H9 (cell line): ENCODE results near the gene MTCH1. TPM values are rescaled to one million over a fixed set of nuclear protein-coding genes. Genes with fewer than 3 reads are reported as not detected.

Experiments
- DNase-seq: peaks from one replicate; pipeline ENCODE4 v3.0.0-alpha.2; 2017
- H2AFZ ChIP-seq: one replicate; pipeline ENCODE4 v1.6.1; 2013; ENCODE audit warnings: mild to moderate bottlenecking, low read length, control low read depth, moderate library complexity
- H2AK5ac ChIP-seq: 2 replicates; pipeline ENCODE4 v1.6.1; 2013; ENCODE audit warnings: low read length, control low read depth, mixed read lengths; ENCODE audit not compliant: insufficient read length
- H2BK120ac ChIP-seq: one replicate; pipeline ENCODE4 v1.6.1; 2013; ENCODE audit warnings: low read depth, mild to moderate bottlenecking, low read length, control low read depth, inconsistent platforms; ENCODE audit not compliant: poor library complexity, severe bottlenecking
- H2BK12ac ChIP-seq: 2 replicates; pipeline ENCODE4 v1.6.1; 2013; ENCODE audit warnings: low read length, control low read depth, mixed read lengths, low read depth; ENCODE audit not compliant: insufficient read length
- H2BK15ac ChIP-seq: 2 replicates; pipeline ENCODE4 v1.6.1; 2013; ENCODE audit warnings: low read depth, low read length, control low read depth
- H2BK20ac ChIP-seq: one replicate; pipeline ENCODE4 v1.6.1; 2013; ENCODE audit warnings: low read depth, mild to moderate bottlenecking, low read length, control low read depth, inconsistent platforms; ENCODE audit not compliant: poor library complexity, severe bottlenecking
- H2BK5ac ChIP-seq: 2 replicates; pipeline ENCODE4 v1.6.1; 2013; ENCODE audit warnings: low read length, control low read depth, mixed read lengths; ENCODE audit not compliant: insufficient read length
- H3K14ac ChIP-seq: 2 replicates; pipeline ENCODE4 v1.6.1; 2013; ENCODE audit warnings: low read length, control low read depth; ENCODE audit not compliant: insufficient read depth
- H3K18ac ChIP-seq: 2 replicates; pipeline ENCODE4 v1.6.1; 2013; ENCODE audit warnings: low read depth, mild to moderate bottlenecking, mixed read lengths, low read length, control low read depth; ENCODE audit not compliant: insufficient read length
- H3K23ac ChIP-seq: 2 replicates; pipeline ENCODE4 v1.6.1; 2013; ENCODE audit warnings: low read length, control low read depth, mixed read lengths, low read depth; ENCODE audit not compliant: insufficient read length
- H3K23me2 ChIP-seq: 2 replicates; pipeline ENCODE4 v1.6.1; 2013; ENCODE audit warnings: low read depth, mild to moderate bottlenecking, mixed read lengths, low read length, control low read depth; ENCODE audit not compliant: insufficient read length, poor library complexity, severe bottlenecking
- H3K27ac ChIP-seq: 2 replicates; pipeline ENCODE4 v1.5.1; 2013; ENCODE audit warnings: low read length, control low read depth, mixed read lengths, low read depth; ENCODE audit not compliant: insufficient read length
- H3K27me3 ChIP-seq: 2 replicates; pipeline ENCODE4 v1.6.1; 2013; ENCODE audit warnings: low read length, control low read depth, inconsistent platforms; ENCODE audit not compliant: insufficient read depth
- H3K4ac ChIP-seq: 2 replicates; pipeline ENCODE4 v1.6.1; 2013; ENCODE audit warnings: low read depth, mild to moderate bottlenecking, control low read depth, inconsistent platforms, low read length, moderate library complexity
- H3K4me1 ChIP-seq: 2 replicates; pipeline ENCODE4 v1.6.1; 2013; ENCODE audit warnings: low read length, control low read depth, inconsistent platforms; ENCODE audit not compliant: insufficient read depth
- H3K4me2 ChIP-seq: 2 replicates; pipeline ENCODE4 v1.6.1; 2013; ENCODE audit warnings: low read length, control low read depth, mixed read lengths; ENCODE audit not compliant: insufficient read length, insufficient read depth
- H3K56ac ChIP-seq: 2 replicates; pipeline ENCODE4 v1.6.1; 2013; ENCODE audit warnings: low read depth, mild to moderate bottlenecking, mixed read lengths, low read length, control low read depth; ENCODE audit not compliant: insufficient read length
- H3K79me1 ChIP-seq: 2 replicates; pipeline ENCODE4 v1.6.1; 2013; ENCODE audit warnings: low read depth, mild to moderate bottlenecking, moderate library complexity, low read length, control low read depth, inconsistent platforms; ENCODE audit not compliant: insufficient read depth, poor library complexity, severe bottlenecking
- H3K79me2 ChIP-seq: 2 replicates; pipeline ENCODE4 v1.6.1; 2013; ENCODE audit warnings: low read length, control low read depth, inconsistent platforms; ENCODE audit not compliant: insufficient read depth
- H3K9ac ChIP-seq: 2 replicates; pipeline ENCODE4 v1.6.1; 2013; ENCODE audit warnings: low read length, control low read depth, mixed read lengths; ENCODE audit not compliant: insufficient read length; ENCODE audit errors: extremely low read depth
- H3K9me3 ChIP-seq: one replicate; pipeline ENCODE4 v1.6.1; 2013; ENCODE audit warnings: low read depth, low read length, inconsistent platforms; ENCODE audit not compliant: control insufficient read depth
- H3T11ph ChIP-seq: one replicate; pipeline ENCODE4 v1.6.1; 2013; ENCODE audit warnings: mild to moderate bottlenecking, low read length, control low read depth, inconsistent platforms
- H4K20me1 ChIP-seq: one replicate; pipeline ENCODE4 v1.6.1; 2013; ENCODE audit not compliant: control insufficient read depth, insufficient read length, insufficient read depth
- H4K5ac ChIP-seq: 2 replicates; pipeline ENCODE4 v1.6.1; 2013; ENCODE audit warnings: low read depth, mild to moderate bottlenecking, mixed read lengths, low read length, control low read depth; ENCODE audit not compliant: insufficient read length
- H4K8ac ChIP-seq: replicated peaks from 2 replicates; pipeline ENCODE4 v1.6.1; 2013; ENCODE audit warnings: low read length, control low read depth, mixed read lengths, low read depth; ENCODE audit not compliant: insufficient read length
- H4K91ac ChIP-seq: 2 replicates; pipeline ENCODE4 v1.6.1; 2013; ENCODE audit warnings: low read depth, mild to moderate bottlenecking, moderate library complexity, mixed read lengths, low read length, control low read depth; ENCODE audit not compliant: insufficient read length
- H3K27ac Mint-ChIP-seq, 3 experiments: 2 replicates in 2 of 3; 3 replicates in 1 of 3; pipeline ENCODE4 v1.8.0; 2020 to 2021; ENCODE audit warnings: mixed read lengths in 3 of 3, mild to moderate bottlenecking in 1 of 3, moderate library complexity in 1 of 3
- H3K27me3 Mint-ChIP-seq: 2 replicates; pipeline ENCODE4 v1.8.0; 2021; ENCODE audit warnings: low read depth, mild to moderate bottlenecking, moderate library complexity, mixed read lengths
- H3K36me3 Mint-ChIP-seq, 3 experiments: 2 replicates in 2 of 3; 3 replicates in 1 of 3; pipeline ENCODE4 v1.8.0; 2020 to 2021; ENCODE audit warnings: low read depth in 3 of 3, mixed read lengths in 3 of 3; ENCODE audit not compliant: insufficient read depth in 1 of 3
- H3K4me1 Mint-ChIP-seq, 2 experiments: 2 replicates each; pipeline ENCODE4 v1.8.0; 2020; ENCODE audit warnings: mixed read lengths in 2 of 2
- H3K4me3 Mint-ChIP-seq, 2 experiments: 2 replicates in 1 of 2; 3 replicates in 1 of 2; pipeline ENCODE4 v1.8.0; 2020 to 2021; ENCODE audit warnings: mild to moderate bottlenecking in 2 of 2, mixed read lengths in 2 of 2, moderate library complexity in 1 of 2
- H3K9me3 Mint-ChIP-seq, 2 experiments: 2 replicates in 1 of 2; 3 replicates in 1 of 2; pipeline ENCODE4 v1.8.0; 2020; ENCODE audit warnings: mild to moderate bottlenecking in 2 of 2, mixed read lengths in 2 of 2, moderate library complexity in 1 of 2
- CTCF ChIP-seq: fragments of 200-600 bp; sonication (generic); conservative IDR thresholded peaks from 3 replicates; pipeline ENCODE4 v1.8.0; 2021; ENCODE audit warnings: antibody characterized with exemption, mild to moderate bottlenecking
- WGBS: extraction: QIAGEN DNeasy Blood & Tissue Kit; methylation state at CpG from one replicate; pipeline ENCODE4 v1.1.7; 2013; ENCODE audit warnings: missing lambda C conversion rate, low lambda C conversion rate, mixed read lengths; ENCODE audit not compliant: insufficient read length; ENCODE audit errors: extremely low coverage; 5-methylcytosine and 5-hydroxymethylcytosine counted together
- total RNA-seq: library from RNA; stranded (reverse); gene quantifications from 2 replicates; pipeline ENCODE4 v1.2.1, GENCODE V29; 2021

MTCH1 gene
- total RNA-seq, 1 experiment from 2014 or later = 200 TPM

GRCh38 chr6:36998723-36999038 lies 12.7 kb upstream of the MTCH1 start:
- H3K23ac ChIP-seq = no peak overlapping the region
- H3K27me3 ChIP-seq = no peaks in the 10 kb centered on the region
- H3K9me3 Mint-ChIP-seq = no peaks in the 10 kb centered on the region
- no peaks in the 10 kb centered on the region for H3K79me1 ChIP-seq
- no peaks in the 10 kb centered on the region for H3K79me2 ChIP-seq
- WGBS = no CpG with 5 or more reads among the region's 8 CpGs
- H3K23me2 ChIP-seq = no peaks in the 10 kb centered on the region
- H3K4me1 ChIP-seq = no peaks in the 10 kb centered on the region; the same call in 1 of the 2 replicates
- no peak overlapping the region for H4K91ac ChIP-seq
- no peak overlapping the region for H2AFZ ChIP-seq
- H3K27me3 Mint-ChIP-seq = peaks cover 6% of the 10 kb centered on the region
- H4K20me1 ChIP-seq = no peaks in the 10 kb centered on the region
- no peak overlapping the region for H3K27ac ChIP-seq
- H3K4me1 Mint-ChIP-seq = peaks cover 8 to 29% of the 10 kb centered on the region in 2 experiments; a peak in 3 of 4 replicates
- H4K5ac ChIP-seq = no peak overlapping the region
- H3T11ph ChIP-seq = no peak overlapping the region
- no peak overlapping the region for H4K8ac ChIP-seq
- no peak overlapping the region for H3K56ac ChIP-seq
- no peak overlapping the region for H2BK5ac ChIP-seq
- no peak overlapping the region for H3K14ac ChIP-seq
- H3K18ac ChIP-seq = no peak overlapping the region
- DNase-seq = no peak
- no peak overlapping the region for H2BK15ac ChIP-seq
- H2BK120ac ChIP-seq = no peak overlapping the region
- no peak overlapping the region for H3K4ac ChIP-seq
- no peak overlapping the region for H3K27ac Mint-ChIP-seq
- H3K36me3 Mint-ChIP-seq = no peaks in the 10 kb centered on the region
- no peaks in the 10 kb centered on the region for H3K9me3 ChIP-seq
- no peak overlapping the region for H2BK12ac ChIP-seq
- no peak overlapping the region for H2BK20ac ChIP-seq
- H3K4me2 ChIP-seq = no peak overlapping the region
- no peak overlapping the region for H3K9ac ChIP-seq
- no peak overlapping the region for H3K4me3 Mint-ChIP-seq
- no peak overlapping the region for H2AK5ac ChIP-seq
- no peak for TF ChIP-seq CTCF
